ENCODE measurements around the gene PIP4K2A.

PIP4K2A gene

GRCh38 chr10:22655312-22655981 is 58.9 kb downstream of the PIP4K2A start:
- no peak overlapping the region for H3K27ac ChIP-seq (ENCODE audit: low read length)
- H3K79me2 ChIP-seq (ENCODE audit: low read length) = peaks cover 33% of the 10 kb centered on the region
- no peaks in the 10 kb centered on the region for H3K27me3 ChIP-seq (ENCODE audit: low read depth, low read length)
- H3K9me3 ChIP-seq (ENCODE audit: insufficient read depth, low read length) = no peaks in the 10 kb centered on the region
- no peak overlapping the region for H3K4me3 ChIP-seq (ENCODE audit: low read length)
- H4K20me1 ChIP-seq (ENCODE audit: insufficient read depth, low read length) = peaks cover 39% of the 10 kb centered on the region; the same call in 1 of the 2 replicates
- no peak overlapping the region for H3K9ac ChIP-seq (ENCODE audit: low read length)
- H3K4me1 ChIP-seq (ENCODE audit: low read length) = peaks cover 35% of the 10 kb centered on the region
- TF ChIP-seq EZH2phosphoT487 (IDR thresholded peaks at IDR 0.05; ENCODE audit: low read depth) (no peak), CTCF (IDR thresholded peaks at IDR 0.05; ENCODE audit: low read depth, low read length) (no peak)
- peak overlapping the region; percentile 37 for H3K4me2 ChIP-seq (ENCODE audit: low read length)
- H2AFZ ChIP-seq (ENCODE audit: low read depth, low read length) = no peak overlapping the region
- H3K36me3 ChIP-seq (replicated peaks; ENCODE audit: low read depth, low read length) = peaks cover 2% of the 10 kb centered on the region

- Histone ChIP-seq H3K79me2 (ENCODE audit: low read length) (peaks cover 24% of the 10 kb centered on the region), H3K9ac (ENCODE audit: low read length) (no peak overlapping the region), H3K27me3 (ENCODE audit: low read depth, low read length) (no peaks in the 10 kb centered on the region), H3K4me1 (ENCODE audit: low read length) (peaks cover 21% of the 10 kb centered on the region), H3K36me3 (replicated peaks; ENCODE audit: low read depth, low read length) (peaks cover 2% of the 10 kb centered on the region), H3K9me3 (ENCODE audit: insufficient read depth, low read length) (no peaks in the 10 kb centered on the region), H3K27ac (ENCODE audit: low read length) (no peak overlapping the region), H3K4me3 (ENCODE audit: low read length) (no peak overlapping the region), H4K20me1 (ENCODE audit: insufficient read depth, low read length) (peaks cover 28% of the 10 kb centered on the region; the same call in 1 of the 2 replicates), H2AFZ (ENCODE audit: low read depth, low read length) (no peak overlapping the region), H3K4me2 (ENCODE audit: low read length) (no peak overlapping the region)
- TF ChIP-seq EZH2phosphoT487 (IDR thresholded peaks at IDR 0.05; ENCODE audit: low read depth) = no peak
These were observed 61.3 kb downstream of the PIP4K2A start for GRCh38 chr10:22652988-22653481.

GRCh38 chr10:22651276-22651980 is 63.0 kb downstream of the PIP4K2A start:
- Histone ChIP-seq H3K9ac (ENCODE audit: low read length) (no peak overlapping the region), H3K4me2 (ENCODE audit: low read length) (no peak overlapping the region), H4K20me1 (ENCODE audit: insufficient read depth, low read length) (peaks cover 23% of the 10 kb centered on the region), H3K4me3 (ENCODE audit: low read length) (no peak overlapping the region), H2AFZ (ENCODE audit: low read depth, low read length) (no peak overlapping the region), H3K36me3 (replicated peaks; ENCODE audit: low read depth, low read length) (peaks cover 2% of the 10 kb centered on the region), H3K79me2 (ENCODE audit: low read length) (peaks cover 22% of the 10 kb centered on the region), H3K27me3 (ENCODE audit: low read depth, low read length) (no peaks in the 10 kb centered on the region), H3K27ac (ENCODE audit: low read length) (no peak overlapping the region), H3K9me3 (ENCODE audit: insufficient read depth, low read length) (no peaks in the 10 kb centered on the region), H3K4me1 (ENCODE audit: low read length) (peaks cover 14% of the 10 kb centered on the region)
- TF ChIP-seq CTCF (IDR thresholded peaks at IDR 0.05; ENCODE audit: low read depth, low read length) (no peak), EZH2phosphoT487 (IDR thresholded peaks at IDR 0.05; ENCODE audit: low read depth) (no peak)

DNA sequence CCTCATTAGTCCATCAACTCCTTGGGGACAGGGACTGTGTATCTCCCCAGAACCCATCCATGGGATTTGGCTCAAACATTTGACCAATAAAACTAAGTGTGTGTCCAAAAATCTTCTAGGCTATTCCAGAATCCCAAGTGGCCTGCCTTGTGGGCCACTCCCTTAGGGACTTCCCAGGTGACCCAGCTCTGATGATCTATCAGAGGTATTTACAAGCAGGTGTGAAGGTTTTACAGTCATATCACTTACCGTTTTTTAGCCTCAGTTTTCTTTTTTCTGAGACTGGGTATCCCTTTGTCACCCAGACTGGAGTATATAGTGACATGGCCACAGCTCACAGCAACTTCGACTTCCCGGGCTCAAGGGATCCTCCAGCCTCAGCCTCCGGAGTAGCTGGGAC is 64.4 kb downstream of the PIP4K2A start:
- Histone ChIP-seq H3K79me2 (ENCODE audit: low read length) (peaks cover 22% of the 10 kb centered on the region), H3K4me3 (ENCODE audit: low read length) (no peak overlapping the region), H3K9me3 (ENCODE audit: insufficient read depth, low read length) (no peaks in the 10 kb centered on the region), H3K4me1 (ENCODE audit: low read length) (peaks cover 1% of the 10 kb centered on the region), H3K27ac (ENCODE audit: low read length) (no peak overlapping the region), H4K20me1 (ENCODE audit: insufficient read depth, low read length) (peaks cover 23% of the 10 kb centered on the region), H3K9ac (ENCODE audit: low read length) (no peak overlapping the region), H2AFZ (ENCODE audit: low read depth, low read length) (no peak overlapping the region), H3K36me3 (replicated peaks; ENCODE audit: low read depth, low read length) (peaks cover 2% of the 10 kb centered on the region), H3K4me2 (ENCODE audit: low read length) (no peak overlapping the region), H3K27me3 (ENCODE audit: low read depth, low read length) (no peaks in the 10 kb centered on the region)
- TF ChIP-seq EZH2phosphoT487 (IDR thresholded peaks at IDR 0.05; ENCODE audit: low read depth) (no peak), CTCF (IDR thresholded peaks at IDR 0.05; ENCODE audit: low read depth, low read length) (no peak)
